Measurements from ENCODE around the gene RSRP1. TPM values are rescaled to one million over a fixed set of nuclear protein-coding genes. Genes with fewer than 3 reads are reported as not detected.

The RSRP1 gene
- total RNA-seq, 1 donor from 2014 or later: 109 TPM

DNA sequence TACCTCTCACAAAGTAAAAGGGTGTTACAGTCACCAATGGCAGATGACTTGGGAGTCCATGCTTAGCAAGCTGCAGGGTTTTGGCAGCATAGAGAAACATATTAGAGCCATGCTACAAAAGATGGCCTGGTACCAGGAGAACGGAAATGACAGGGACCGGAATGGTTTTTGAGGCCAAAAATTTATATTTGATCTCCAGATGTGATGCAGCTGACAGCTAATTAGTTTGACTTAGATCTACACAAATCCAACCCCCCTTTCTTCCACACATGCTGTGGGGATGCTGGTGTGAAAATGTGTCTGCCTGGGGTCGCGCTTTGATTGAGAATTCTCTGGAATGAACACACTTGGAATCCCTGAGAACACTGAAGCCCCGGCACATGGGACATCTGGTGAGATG lies 41.5 kb downstream of the RSRP1 start:
- Mint-ChIP-seq H3K36me3 (no peaks in the 10 kb centered on the region), H3K27me3 (peaks cover 7% of the 10 kb centered on the region), H3K4me3 (no peak overlapping the region), H3K9me3 (no peaks in the 10 kb centered on the region), H3K4me1 (ENCODE audit: unreplicated experiment) (peaks cover 5% of the 10 kb centered on the region), H3K27ac (no peak overlapping the region)
- TF ChIP-seq, protein P1, sequence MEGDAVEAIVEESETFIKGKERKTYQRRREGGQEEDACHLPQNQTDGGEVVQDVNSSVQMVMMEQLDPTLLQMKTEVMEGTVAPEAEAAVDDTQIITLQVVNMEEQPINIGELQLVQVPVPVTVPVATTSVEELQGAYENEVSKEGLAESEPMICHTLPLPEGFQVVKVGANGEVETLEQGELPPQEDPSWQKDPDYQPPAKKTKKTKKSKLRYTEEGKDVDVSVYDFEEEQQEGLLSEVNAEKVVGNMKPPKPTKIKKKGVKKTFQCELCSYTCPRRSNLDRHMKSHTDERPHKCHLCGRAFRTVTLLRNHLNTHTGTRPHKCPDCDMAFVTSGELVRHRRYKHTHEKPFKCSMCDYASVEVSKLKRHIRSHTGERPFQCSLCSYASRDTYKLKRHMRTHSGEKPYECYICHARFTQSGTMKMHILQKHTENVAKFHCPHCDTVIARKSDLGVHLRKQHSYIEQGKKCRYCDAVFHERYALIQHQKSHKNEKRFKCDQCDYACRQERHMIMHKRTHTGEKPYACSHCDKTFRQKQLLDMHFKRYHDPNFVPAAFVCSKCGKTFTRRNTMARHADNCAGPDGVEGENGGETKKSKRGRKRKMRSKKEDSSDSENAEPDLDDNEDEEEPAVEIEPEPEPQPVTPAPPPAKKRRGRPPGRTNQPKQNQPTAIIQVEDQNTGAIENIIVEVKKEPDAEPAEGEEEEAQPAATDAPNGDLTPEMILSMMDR (conservative IDR thresholded peaks at IDR 0.05): no peak
- no peak for DNase-seq (ENCODE audit: extremely low spot score, unreplicated experiment)

- TF ChIP-seq, protein P1 (conservative IDR thresholded peaks at IDR 0.05): peak; percentile 93
- no peaks in the 10 kb centered on the region for H3K36me3 Mint-ChIP-seq
- H3K4me1 Mint-ChIP-seq (ENCODE audit: unreplicated experiment): peaks cover 8% of the 10 kb centered on the region
- peaks cover 7% of the 10 kb centered on the region for H3K27me3 Mint-ChIP-seq
- no peak overlapping the region for H3K27ac Mint-ChIP-seq
- no peak overlapping the region for H3K4me3 Mint-ChIP-seq
- DNase-seq (ENCODE audit: extremely low spot score, unreplicated experiment): no peak
- no peaks in the 10 kb centered on the region for H3K9me3 Mint-ChIP-seq
Measured at GRCh38 chr1:25204797-25205480, 42.3 kb downstream of the RSRP1 start.

- Mint-ChIP-seq H3K36me3 (no peaks in the 10 kb centered on the region), H3K27ac (no peak overlapping the region), H3K4me1 (ENCODE audit: unreplicated experiment) (peaks cover 36% of the 10 kb centered on the region), H3K27me3 (peaks cover 18% of the 10 kb centered on the region), H3K9me3 (no peaks in the 10 kb centered on the region), H3K4me3 (no peak overlapping the region)
- TF ChIP-seq, protein P1 (conservative IDR thresholded peaks at IDR 0.05): no peak
- DNase-seq (ENCODE audit: extremely low spot score, unreplicated experiment): no peak
Measured at GRCh38 chr1:25201006-25201405, 46.2 kb downstream of the RSRP1 start.

GRCh38 chr1:25199819-25200620 lies 47.2 kb downstream of the RSRP1 start:
- no peak for DNase-seq (ENCODE audit: extremely low spot score, unreplicated experiment)
- H3K4me1 Mint-ChIP-seq (ENCODE audit: unreplicated experiment): peaks cover 36% of the 10 kb centered on the region
- H3K27me3 Mint-ChIP-seq: peaks cover 17% of the 10 kb centered on the region
- TF ChIP-seq, protein P1 (conservative IDR thresholded peaks at IDR 0.05): no peak
- H3K36me3 Mint-ChIP-seq: no peaks in the 10 kb centered on the region
- peak overlapping the region; percentile 2 for H3K4me3 Mint-ChIP-seq
- H3K27ac Mint-ChIP-seq: peak overlapping the region; percentile 44
- H3K9me3 Mint-ChIP-seq: no peaks in the 10 kb centered on the region

GRCh38 chr1:25198663-25199252 lies 48.5 kb downstream of the RSRP1 start:
- Mint-ChIP-seq H3K9me3 (no peaks in the 10 kb centered on the region), H3K4me1 (ENCODE audit: unreplicated experiment) (peaks cover 45% of the 10 kb centered on the region), H3K36me3 (no peaks in the 10 kb centered on the region), H3K27ac (no peak overlapping the region), H3K27me3 (peaks cover 25% of the 10 kb centered on the region), H3K4me3 (no peak overlapping the region)
- TF ChIP-seq, protein P1 (conservative IDR thresholded peaks at IDR 0.05): peak; percentile 49
- DNase-seq (ENCODE audit: extremely low spot score, unreplicated experiment): no peak

All from type B pancreatic cell (in vitro differentiated cells).